IMR-90 (cell line): ENCODE results near the gene KCNK18. TPM values are rescaled to one million over a fixed set of nuclear protein-coding genes. Genes with fewer than 3 reads are reported as not detected.

Source experiments
- ATAC-seq: fragments of 200-7000 bp; cut with Tn5 transposase; 2 replicates; pipeline ENCODE4 v1.9.1; 2020; ENCODE audit warnings: low read depth, mild to moderate bottlenecking, moderate library complexity
- BruUV-seq: library from RNA; stranded (reverse); fragments of 400-500 nt; replicated peaks from 2 replicates; lab custom pipeline; 2021; lab: Mats Ljungman, UMichigan
- CTCF ChIA-PET: fragments of 300-600 bp; formaldehyde crosslinking; extraction: SDS; loops from one replicate; lab custom pipeline; 2021; ENCODE audit warnings: antibody characterized with exemption; lab: Yijun Ruan, JAX
- POLR2A ChIA-PET: fragments of 300-600 bp; sonication (Branson Sonifier 250); formaldehyde crosslinking; loops from one replicate; lab custom pipeline; 2022; ENCODE audit warnings: antibody characterized with exemption; ENCODE audit not compliant: unreplicated experiment; lab: Charles Lee
- DNase-seq: peaks from one replicate; pipeline ENCODE4 v3.0.0; 2013
- H2AFZ ChIP-seq: replicated peaks from 2 replicates; pipeline ENCODE3; 2013; ENCODE audit warnings: low read length, mild to moderate bottlenecking; ENCODE audit not compliant: poor library complexity
- H2AK5ac ChIP-seq: 2 replicates; pipeline ENCODE4 v1.6.1; 2013; ENCODE audit warnings: low read depth, low read length, inconsistent platforms
- H2AK9ac ChIP-seq: replicated peaks from 2 replicates; pipeline ENCODE3; 2013; ENCODE audit warnings: mild to moderate bottlenecking, low read depth, low read length, moderate library complexity; ENCODE audit not compliant: poor library complexity
- H2BK120ac ChIP-seq: 2 replicates; pipeline ENCODE4 v1.6.1; 2013; ENCODE audit warnings: low read depth, low read length, inconsistent platforms
- H2BK15ac ChIP-seq: 3 replicates; pipeline ENCODE4 v1.6.1; 2013; ENCODE audit warnings: low read depth, low read length, inconsistent platforms
- H2BK20ac ChIP-seq: 2 replicates; pipeline ENCODE4 v1.6.1; 2013; ENCODE audit warnings: low read depth, mild to moderate bottlenecking, inconsistent platforms, low read length, moderate library complexity
- H2BK5ac ChIP-seq: 2 replicates; pipeline ENCODE4 v1.6.1; 2013; ENCODE audit warnings: mild to moderate bottlenecking, low read depth, low read length, inconsistent platforms; ENCODE audit not compliant: poor library complexity, severe bottlenecking
- H3K14ac ChIP-seq: replicated peaks from 2 replicates; pipeline ENCODE4 v1.6.1; 2013; ENCODE audit warnings: low read depth, low read length, inconsistent platforms
- H3K18ac ChIP-seq: 2 replicates; pipeline ENCODE4 v1.6.1; 2013; ENCODE audit warnings: low read depth, low read length, control low read depth
- H3K23ac ChIP-seq: 2 replicates; pipeline ENCODE4 v1.6.1; 2013; ENCODE audit warnings: low read depth, low read length, inconsistent platforms
- H3K27ac ChIP-seq: 2 replicates; pipeline ENCODE4 v1.5.1; 2013; ENCODE audit warnings: mild to moderate bottlenecking, control low read depth, low read length; ENCODE audit not compliant: insufficient read depth
- H3K27me3 ChIP-seq: 2 replicates; pipeline ENCODE4 v1.6.1; 2013; ENCODE audit warnings: low read length; ENCODE audit not compliant: control insufficient read depth, insufficient read depth
- H3K36me3 ChIP-seq: 2 replicates; pipeline ENCODE4 v1.6.1; 2013; ENCODE audit warnings: low read length, mixed read lengths; ENCODE audit not compliant: control insufficient read depth, insufficient read depth
- H3K4ac ChIP-seq: 2 replicates; pipeline ENCODE4 v1.6.1; 2013; ENCODE audit warnings: low read depth, low read length, inconsistent platforms
- H3K4me1 ChIP-seq: 2 replicates; pipeline ENCODE4 v1.6.1; 2013; ENCODE audit warnings: low read length, mixed read lengths; ENCODE audit not compliant: control insufficient read depth, insufficient read depth
- H3K4me2 ChIP-seq: 2 replicates; pipeline ENCODE4 v1.6.1; 2013; ENCODE audit warnings: low read depth, mild to moderate bottlenecking, control low read depth, low read length, moderate library complexity
- H3K4me3 ChIP-seq: 2 replicates; pipeline ENCODE4 v1.5.1; 2013; ENCODE audit warnings: low read depth, mild to moderate bottlenecking, control low read depth, low read length, moderate library complexity; ENCODE audit not compliant: insufficient read depth
- H3K56ac ChIP-seq: 2 replicates; pipeline ENCODE4 v1.6.1; 2013; ENCODE audit warnings: low read length, inconsistent platforms; ENCODE audit not compliant: insufficient read depth; ENCODE audit errors: extremely low read depth
- H3K79me1 ChIP-seq, 2 experiments: 2 replicates each; pipeline ENCODE4 v1.6.1; 2013; ENCODE audit warnings: low read length in 2 of 2, inconsistent platforms in 1 of 2, low read depth in 1 of 2
- H3K9ac ChIP-seq: 2 replicates; pipeline ENCODE4 v1.6.1; 2013; ENCODE audit warnings: low read depth, low read length, control low read depth
- H3K9me1 ChIP-seq: 2 replicates; pipeline ENCODE4 v1.6.1; 2013; ENCODE audit warnings: low read length, inconsistent platforms; ENCODE audit not compliant: insufficient read depth
- H3K9me3 ChIP-seq: 2 replicates; pipeline ENCODE4 v1.6.1; 2013; ENCODE audit warnings: low read length; ENCODE audit not compliant: control insufficient read depth, insufficient read depth
- H4K20me1 ChIP-seq: 2 replicates; pipeline ENCODE4 v1.6.1; 2013; ENCODE audit warnings: low read length, inconsistent platforms; ENCODE audit not compliant: insufficient read depth
- H4K5ac ChIP-seq: 2 replicates; pipeline ENCODE4 v1.6.1; 2013; ENCODE audit warnings: mild to moderate bottlenecking, low read depth, low read length, control low read depth
- H4K8ac ChIP-seq, 2 experiments: 2 replicates each; pipeline ENCODE4 v1.6.1; 2013; ENCODE audit warnings: low read depth in 2 of 2, low read length in 2 of 2, control low read depth in 1 of 2, inconsistent platforms in 1 of 2
- H4K91ac ChIP-seq: 2 replicates; pipeline ENCODE4 v1.6.1; 2013; ENCODE audit warnings: low read depth, low read length, inconsistent platforms; ENCODE audit not compliant: insufficient read depth
- BHLHE40 ChIP-seq: fragments of 150-350 bp; IDR thresholded peaks from 2 replicates; pipeline ENCODE4 v1.6.1; 2016; ENCODE audit warnings: mild to moderate bottlenecking, low read depth, low read length
- CEBPB ChIP-seq: IDR thresholded peaks from 2 replicates; pipeline ENCODE4 v1.6.1; 2012; ENCODE audit warnings: low read depth, low read length, improper control_type of control experiment
- CHD1 ChIP-seq: IDR thresholded peaks from 2 replicates; pipeline ENCODE4 v1.6.1; 2012; ENCODE audit warnings: low read depth, low read length, improper control_type of control experiment
- CTCF ChIP-seq: conservative IDR thresholded peaks from 2 replicates; pipeline ENCODE4 v1.5.1; 2012; ENCODE audit warnings: mild to moderate bottlenecking, low read depth, low read length, improper control_type of control experiment
- ELK1 ChIP-seq: fragments of 150-350 bp; IDR thresholded peaks from 2 replicates; pipeline ENCODE4 v1.6.1; 2016; ENCODE audit warnings: low read depth, mild to moderate bottlenecking, low read length, moderate library complexity, borderline replicate concordance
- FOS ChIP-seq: fragments of 150-350 bp; IDR thresholded peaks from 2 replicates; pipeline ENCODE4 v1.6.1; 2016; ENCODE audit warnings: low read depth, low read length
- MAFK ChIP-seq: IDR thresholded peaks from 2 replicates; pipeline ENCODE4 v1.6.1; 2012; ENCODE audit warnings: low read depth, low read length, improper control_type of control experiment
- MAZ ChIP-seq: IDR thresholded peaks from 2 replicates; pipeline ENCODE4 v1.6.1; 2012; ENCODE audit warnings: low read depth, mild to moderate bottlenecking, low read length, improper control_type of control experiment, moderate library complexity, borderline replicate concordance
- MXI1 ChIP-seq: IDR thresholded peaks from 2 replicates; pipeline ENCODE4 v1.6.1; 2012; ENCODE audit warnings: low read depth, mild to moderate bottlenecking, low read length, moderate library complexity, borderline replicate concordance
- NFE2L2 ChIP-seq: fragments of 150-350 bp; IDR thresholded peaks from 2 replicates; pipeline ENCODE4 v1.6.1; 2016; ENCODE audit warnings: low read depth, mild to moderate bottlenecking, low read length
- POLR2A ChIP-seq: IDR thresholded peaks from 2 replicates; pipeline ENCODE4 v1.6.1; 2012; ENCODE audit warnings: mild to moderate bottlenecking, low read depth, low read length
- RAD21 ChIP-seq: IDR thresholded peaks from 2 replicates; pipeline ENCODE4 v1.6.1; 2012; ENCODE audit warnings: low read length, improper control_type of control experiment
- RCOR1 ChIP-seq: IDR thresholded peaks from 2 replicates; pipeline ENCODE4 v1.6.1; 2012; ENCODE audit warnings: mild to moderate bottlenecking, low read length, improper control_type of control experiment; ENCODE audit not compliant: insufficient replicate concordance
- RFX5 ChIP-seq: IDR thresholded peaks from 2 replicates; pipeline ENCODE4 v1.8.0; 2012; ENCODE audit warnings: low read depth, mild to moderate bottlenecking, low read length, moderate library complexity
- SMC3 ChIP-seq: fragments of 150-350 bp; IDR thresholded peaks from 2 replicates; pipeline ENCODE4 v1.6.1; 2016; ENCODE audit warnings: low read depth, mild to moderate bottlenecking, antibody characterized with exemption, low read length, moderate library complexity
- USF2 ChIP-seq: fragments of 150-350 bp; IDR thresholded peaks from 2 replicates; pipeline ENCODE4 v1.6.1; 2017; ENCODE audit warnings: mild to moderate bottlenecking, antibody characterized with exemption, low read length, low read depth
- WGBS, 2 experiments: methylation state at CpG; one replicate each; pipeline versions ENCODE4 v1.1.5 to v1.1.7; 2013; ENCODE audit warnings: missing lambda C conversion rate in 2 of 2; ENCODE audit not compliant: insufficient read length in 1 of 2; ENCODE audit errors: extremely low coverage in 2 of 2; 5-methylcytosine and 5-hydroxymethylcytosine counted together
- dilution Hi-C: fragments of 300-500 bp; cut with HindIII; formaldehyde crosslinking; loops from one replicate; pipeline ENCODE4 v1.14.3; 2018; ENCODE audit warnings: low sequenced_read_pairs; ENCODE audit not compliant: unreplicated experiment
- in situ Hi-C: fragments of 300-500 bp; cut with MboI; formaldehyde crosslinking; loops from 3 replicates; pipeline ENCODE4 v1.14.3; 2019; ENCODE audit warnings: low sequenced_read_pairs, inconsistent platforms, mixed read lengths
- intact Hi-C: fragments of 100-400 bp; cut with micrococcal nuclease; formaldehyde crosslinking; loops from 2 replicates; pipeline ENCODE4 v1.10.0; 2022
- polyA plus RNA-seq, 3 experiments: library from polyadenylated mRNA; depleted of rRNA; stranded (reverse); fragments of >200 nt; gene quantifications; 2 replicates each; pipeline ENCODE4 v1.2.3, GENCODE V29; 2012; ENCODE audit warnings: low replicate concordance in 1 of 3
- total RNA-seq: library from RNA; depleted of rRNA; stranded (reverse); fragments of >200 nt; gene quantifications from 2 replicates; pipeline ENCODE4 v1.2.3, GENCODE V29; 2012

Gene KCNK18
- total and polyA plus RNA-seq, 2 of the 4 experiments (the other 2 are of a cell fraction): not detected

GRCh38 chr10:117158297-117158696 lies 39.0 kb upstream of the KCNK18 start:
- TF ChIP-seq CHD1 (no peak), RCOR1 (no peak), MXI1 (no peak), BHLHE40 (no peak), NFE2L2 (no peak), RFX5 (no peak), CTCF (no peak), MAZ (no peak), POLR2A (no peak), MAFK (no peak), USF2 (no peak), CEBPB (no peak), RAD21 (no peak), FOS (no peak), SMC3 (no peak), ELK1 (no peak)
- no peaks in the 10 kb centered on the region for H4K20me1 ChIP-seq
- DNase-seq (no peak), ATAC-seq (no peak)
- H3K79me1 ChIP-seq: no peaks in the 10 kb centered on the region
- no peak overlapping the region for H3K9ac ChIP-seq
- H3K36me3 ChIP-seq: no peaks in the 10 kb centered on the region
- H3K9me3 ChIP-seq: peaks cover under 1% of the 10 kb centered on the region; the same call in 1 of the 2 replicates
- no peak overlapping the region for H2AK5ac ChIP-seq
- no peak overlapping the region for H3K4ac ChIP-seq
- H3K9me1 ChIP-seq: no peaks in the 10 kb centered on the region
- H2AFZ ChIP-seq: no peak overlapping the region
- no peak overlapping the region for H3K18ac ChIP-seq
- H3K27me3 ChIP-seq: peaks cover 45% of the 10 kb centered on the region
- H2AK9ac ChIP-seq: no peak overlapping the region
- dilution Hi-C loops (no loop called here), in situ Hi-C loops (no loop called here), intact Hi-C loops (no loop called here)
- WGBS, 2 experiments: 0% methylated on average over 1 of the region's 2 CpGs; no CpG with 5 or more reads in 1 of the 2 experiments
- H2BK20ac ChIP-seq: no peak overlapping the region
- H3K27ac ChIP-seq: no peak overlapping the region
- H4K8ac ChIP-seq: no peak overlapping the region
- no peak overlapping the region for H3K56ac ChIP-seq
- no peak overlapping the region for H3K4me2 ChIP-seq
- BruUV-seq: no TSS peak
- no peak overlapping the region for H3K4me3 ChIP-seq
- no peak overlapping the region for H3K23ac ChIP-seq
- no peaks in the 10 kb centered on the region; the same call in 1 of the 2 replicates for H3K4me1 ChIP-seq
- no peak overlapping the region for H3K14ac ChIP-seq
- no peak overlapping the region for H4K5ac ChIP-seq
- CTCF ChIA-PET: interaction anchor here (1.5 kb wide), 2 partner anchors 9 to 17 kb away, joined by 3 to 8 read pairs; no protein-coding TSS in a partner anchor
- H4K91ac ChIP-seq: no peak overlapping the region
- POLR2A ChIA-PET: interaction anchor here (0.6 kb wide), 1 partner anchor 8 kb away, joined by 4 read pairs; no protein-coding TSS in a partner anchor
- no peak overlapping the region for H2BK5ac ChIP-seq
- no peak overlapping the region for H2BK120ac ChIP-seq
- H2BK15ac ChIP-seq: no peak overlapping the region
